Trophoblast cell (in vitro differentiated cells and primary cell): ENCODE results near the gene BRSK2.

Experiments used
- DNase-seq, 2 donors: peaks; one replicate each; pipeline ENCODE4 v3.0.0-alpha.2; 2016
- H2AFZ ChIP-seq: 2 replicates; pipeline ENCODE4 v1.6.1; 2013; ENCODE audit warnings: low read length, moderate library complexity, mild to moderate bottlenecking; ENCODE audit not compliant: insufficient read depth, poor library complexity
- H2AK5ac ChIP-seq: 2 replicates; pipeline ENCODE4 v1.6.1; 2013; ENCODE audit warnings: mild to moderate bottlenecking, low read length
- H2BK120ac ChIP-seq: 2 replicates; pipeline ENCODE4 v1.6.1; 2013; ENCODE audit warnings: low read length, mild to moderate bottlenecking, moderate library complexity; ENCODE audit not compliant: insufficient read depth, poor library complexity
- H2BK12ac ChIP-seq: 2 replicates; pipeline ENCODE4 v1.6.1; 2013; ENCODE audit warnings: mild to moderate bottlenecking, low read length, moderate library complexity
- H2BK5ac ChIP-seq: 2 replicates; pipeline ENCODE4 v1.6.1; 2013; ENCODE audit warnings: low read length, low read depth, moderate library complexity, mild to moderate bottlenecking; ENCODE audit not compliant: poor library complexity
- H3K14ac ChIP-seq: 2 replicates; pipeline ENCODE4 v1.6.1; 2013; ENCODE audit warnings: mild to moderate bottlenecking, low read length
- H3K18ac ChIP-seq: 2 replicates; pipeline ENCODE4 v1.6.1; 2013; ENCODE audit warnings: mild to moderate bottlenecking, low read length
- H3K23ac ChIP-seq: 2 replicates; pipeline ENCODE4 v1.6.1; 2013; ENCODE audit warnings: low read length
- H3K27ac ChIP-seq: 2 replicates; pipeline ENCODE4 v1.5.1; 2013; ENCODE audit warnings: low read depth, mild to moderate bottlenecking, inconsistent platforms, low read length, moderate library complexity
- H3K27me3 ChIP-seq: 2 replicates; pipeline ENCODE4 v1.6.1; 2013; ENCODE audit warnings: inconsistent platforms, mild to moderate bottlenecking, low read length, moderate library complexity; ENCODE audit not compliant: insufficient read depth
- H3K36me3 ChIP-seq, 2 experiments: 1 replicate in 1 of 2; 2 replicates in 1 of 2; pipeline ENCODE4 v1.6.1; 2013; ENCODE audit warnings: low read length in 2 of 2, mild to moderate bottlenecking in 2 of 2, moderate library complexity in 1 of 2; ENCODE audit not compliant: insufficient read depth in 2 of 2, control insufficient read depth in 1 of 2
- H3K4ac ChIP-seq: 2 replicates; pipeline ENCODE4 v1.6.1; 2013; ENCODE audit warnings: low read depth, mild to moderate bottlenecking, low read length, moderate library complexity
- H3K4me1 ChIP-seq, 2 experiments: 1 replicate in 1 of 2; 2 replicates in 1 of 2; pipeline ENCODE4 v1.6.1; 2013; ENCODE audit warnings: low read length in 2 of 2, mild to moderate bottlenecking in 2 of 2, moderate library complexity in 1 of 2; ENCODE audit not compliant: insufficient read depth in 2 of 2, control insufficient read depth in 1 of 2
- H3K4me2 ChIP-seq: 2 replicates; pipeline ENCODE4 v1.6.1; 2013; ENCODE audit warnings: inconsistent platforms, mild to moderate bottlenecking, low read length, moderate library complexity
- H3K4me3 ChIP-seq: 2 replicates; pipeline ENCODE4 v1.5.1; 2013; ENCODE audit warnings: mild to moderate bottlenecking, low read depth, low read length, inconsistent platforms
- H3K79me1 ChIP-seq: one replicate; pipeline ENCODE4 v1.6.1; 2013; ENCODE audit warnings: low read length
- H3K79me2 ChIP-seq: 2 replicates; pipeline ENCODE4 v1.6.1; 2013; ENCODE audit warnings: low read length, mild to moderate bottlenecking; ENCODE audit not compliant: control insufficient read depth, insufficient read depth, poor library complexity
- H3K9ac ChIP-seq: 2 replicates; pipeline ENCODE4 v1.6.1; 2013; ENCODE audit warnings: mild to moderate bottlenecking, low read length
- H3K9me3 ChIP-seq: 2 replicates; pipeline ENCODE4 v1.6.1; 2013; ENCODE audit warnings: low read depth, mild to moderate bottlenecking, control low read depth, inconsistent platforms, low read length; ENCODE audit not compliant: insufficient read depth
- H4K12ac ChIP-seq: 2 replicates; pipeline ENCODE4 v1.6.1; 2013; ENCODE audit warnings: low read depth, mild to moderate bottlenecking, low read length, moderate library complexity
- H4K8ac ChIP-seq: 2 replicates; pipeline ENCODE4 v1.6.1; 2013; ENCODE audit warnings: low read depth, mild to moderate bottlenecking, low read length, moderate library complexity
- H4K91ac ChIP-seq: one replicate; pipeline ENCODE4 v1.6.1; 2013; ENCODE audit warnings: low read depth, mild to moderate bottlenecking, low read length, moderate library complexity
- WGBS: extraction: QIAGEN DNeasy Blood & Tissue Kit; methylation state at CpG from one replicate; pipeline ENCODE4 v1.1.7; 2013; ENCODE audit warnings: missing lambda C conversion rate; ENCODE audit not compliant: insufficient read length, insufficient coverage; ENCODE audit errors: extremely low coverage; 5-methylcytosine and 5-hydroxymethylcytosine counted together

The BRSK2 gene

GRCh38 chr11:1382429-1382828 is 7.3 kb upstream of the BRSK2 start:
- Histone ChIP-seq H2AFZ (no peak overlapping the region), H4K8ac (peak overlapping the region; percentile 46), H3K23ac (no peak overlapping the region), H4K91ac (no peak overlapping the region), H3K36me3 (no peaks in the 10 kb centered on the region), H3K79me2 (no peaks in the 10 kb centered on the region), H2AK5ac (no peak overlapping the region), H3K9me3 (peaks cover 3% of the 10 kb centered on the region), H3K27ac (no peak overlapping the region), H3K4me3 (peak overlapping the region; percentile 2), H3K4me2 (no peak overlapping the region), H3K18ac (no peak overlapping the region), H3K4ac (no peak overlapping the region), H2BK12ac (no peak overlapping the region), H3K14ac (no peak overlapping the region), H2BK120ac (no peak overlapping the region), H3K4me1 (peaks cover 0 to 2% of the 10 kb centered on the region in 2 experiments), H4K12ac (no peak overlapping the region), H3K9ac (no peak overlapping the region), H3K27me3 (no peaks in the 10 kb centered on the region), H3K79me1 (no peaks in the 10 kb centered on the region), H2BK5ac (no peak overlapping the region)
- WGBS = no CpG with 5 or more reads among the region's 23 CpGs
- DNase-seq = no peak

- peak; percentile 30 to 60 for DNase-seq
- H3K23ac ChIP-seq = no peak overlapping the region
- H3K79me1 ChIP-seq = no peaks in the 10 kb centered on the region
These were observed 6.7 kb upstream of the BRSK2 start for GRCh38 chr11:1382831-1383607.

GRCh38 chr11:1384199-1384970 is 5.3 kb upstream of the BRSK2 start:
- no peak overlapping the region for H2BK5ac ChIP-seq
- H2AK5ac ChIP-seq = no peak overlapping the region
- H3K27ac ChIP-seq = no peak overlapping the region
- H3K36me3 ChIP-seq = no peaks in the 10 kb centered on the region
- no peak overlapping the region for H4K12ac ChIP-seq
- H3K27me3 ChIP-seq = peaks cover 14% of the 10 kb centered on the region
- no peak overlapping the region for H2BK12ac ChIP-seq
- H3K4me2 ChIP-seq = no peak overlapping the region
- no peak overlapping the region for H3K23ac ChIP-seq
- H3K4me3 ChIP-seq = no peak overlapping the region
- no peak overlapping the region for H2AFZ ChIP-seq
- H3K79me2 ChIP-seq = no peaks in the 10 kb centered on the region
- H3K18ac ChIP-seq = no peak overlapping the region
- H4K8ac ChIP-seq = no peak overlapping the region
- H3K79me1 ChIP-seq = no peaks in the 10 kb centered on the region
- H2BK120ac ChIP-seq = no peak overlapping the region
- peaks cover 5 to 10% of the 10 kb centered on the region in 2 experiments for H3K4me1 ChIP-seq
- DNase-seq = no peak
- no CpG with 5 or more reads among the region's 21 CpGs for WGBS
- peaks cover 7% of the 10 kb centered on the region for H3K9me3 ChIP-seq
- H3K9ac ChIP-seq = no peak overlapping the region
- no peak overlapping the region for H3K14ac ChIP-seq
- H3K4ac ChIP-seq = no peak overlapping the region
- no peak overlapping the region for H4K91ac ChIP-seq

More at GRCh38 chr11:1382831-1383607, 6.7 kb upstream of the BRSK2 start:
- H3K27me3 ChIP-seq = peaks cover 3% of the 10 kb centered on the region
- no peak overlapping the region for H2BK5ac ChIP-seq
- H3K9ac ChIP-seq = no peak overlapping the region
- H3K18ac ChIP-seq = peak overlapping the region; percentile 79
- peak overlapping the region; percentile 61 for H4K8ac ChIP-seq
- peak overlapping the region; percentile 38 for H3K14ac ChIP-seq
- H4K12ac ChIP-seq = no peak overlapping the region
- no peaks in the 10 kb centered on the region for H3K79me2 ChIP-seq
- H3K4me3 ChIP-seq = peak overlapping the region; percentile 66
- H2BK120ac ChIP-seq = peak overlapping the region; percentile 44
- no peak overlapping the region for H3K27ac ChIP-seq
- H2AK5ac ChIP-seq = no peak overlapping the region
- H3K4me2 ChIP-seq = peak overlapping the region; percentile 65
- no peak overlapping the region for H2BK12ac ChIP-seq
- H3K4ac ChIP-seq = no peak overlapping the region
- no peaks in the 10 kb centered on the region for H3K36me3 ChIP-seq
- peak overlapping the region; percentile 74 for H2AFZ ChIP-seq
- H3K9me3 ChIP-seq = peaks cover 3% of the 10 kb centered on the region
- no CpG with 5 or more reads among the region's 56 CpGs for WGBS
- H4K91ac ChIP-seq = peak overlapping the region; percentile 29
- peaks cover 0 to 2% of the 10 kb centered on the region in 2 experiments for H3K4me1 ChIP-seq

- Histone ChIP-seq H2BK12ac (no peak overlapping the region), H2AFZ (no peak overlapping the region), H3K4me2 (no peak overlapping the region), H4K91ac (no peak overlapping the region), H3K23ac (no peak overlapping the region), H4K8ac (no peak overlapping the region), H3K79me1 (no peaks in the 10 kb centered on the region), H2BK120ac (no peak overlapping the region), H3K79me2 (no peaks in the 10 kb centered on the region), H3K27me3 (peaks cover 30% of the 10 kb centered on the region), H3K9me3 (peaks cover 4% of the 10 kb centered on the region), H3K4ac (no peak overlapping the region), H3K27ac (no peak overlapping the region), H4K12ac (no peak overlapping the region), H3K14ac (no peak overlapping the region), H3K18ac (no peak overlapping the region), H3K4me3 (no peak overlapping the region), H3K4me1 (peaks cover 5 to 13% of the 10 kb centered on the region in 2 experiments), H3K36me3 (no peaks in the 10 kb centered on the region), H2AK5ac (no peak overlapping the region), H2BK5ac (no peak overlapping the region), H3K9ac (no peak overlapping the region)
- no peak for DNase-seq
- WGBS = no CpG with 5 or more reads among the region's 10 CpGs
These were observed 2.2 kb upstream of the BRSK2 start for GRCh38 chr11:1387521-1387920.
